Stimulated activated CD4-positive, alpha-beta T cell treated with anti-CD3 and anti-CD28 coated beads, Interleukin-4, amount 100 ng/mL, for 48 hours (primary cell): ENCODE data around the gene BIRC3.
"Not testable (repeated sequence)": the region's sequence is repeated elsewhere in the genome, so short reads cannot be mapped to it uniquely, and the experiment has no call there.

ENCODE experiments used
- DNase-seq, 2 donors: peaks; one replicate each; pipeline ENCODE4 v3.0.0-alpha.2; 2020; ENCODE audit warnings: low read depth in 2 of 2

The BIRC3 gene

DNA sequence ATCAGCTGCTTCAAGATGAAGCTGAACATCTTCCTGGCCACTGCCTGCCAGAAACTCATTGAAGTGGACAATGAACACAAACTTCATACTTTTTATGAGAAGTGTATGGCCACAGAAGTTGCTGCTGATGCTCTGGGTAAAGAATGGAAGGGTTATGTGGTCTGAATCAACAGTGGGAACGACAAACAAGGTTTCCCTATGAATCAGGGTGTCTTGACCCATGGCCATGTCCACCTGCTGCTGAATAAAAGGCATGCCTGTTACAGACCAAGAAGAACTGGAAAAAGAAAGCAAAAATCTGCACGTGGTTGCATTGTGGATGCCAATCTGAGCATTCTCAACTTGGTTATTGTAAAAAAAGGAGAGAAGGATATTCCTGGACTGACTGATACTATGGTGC is 22.2 kb upstream of the BIRC3 start:
- no peak for DNase-seq

DNA sequence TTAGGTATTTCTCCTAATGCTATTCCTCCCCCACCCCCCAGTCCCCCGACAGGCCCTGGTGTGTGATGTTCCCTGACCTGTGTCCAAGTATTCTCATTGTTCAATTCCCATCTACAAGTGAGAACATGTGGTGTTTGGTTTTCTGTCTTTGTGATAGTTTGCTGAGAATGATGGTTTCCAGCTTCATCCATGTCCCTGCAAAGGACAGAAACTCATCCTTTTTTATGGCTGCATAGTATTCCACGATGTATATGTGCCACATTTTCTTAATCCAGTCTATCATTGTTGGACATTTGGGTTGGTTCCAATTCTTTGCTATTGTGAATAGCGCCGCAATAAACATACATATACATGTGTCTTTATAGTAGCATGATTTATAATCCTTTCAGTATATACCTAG is 20.5 kb upstream of the BIRC3 start:
- not testable (repeated sequence) for DNase-seq

DNA sequence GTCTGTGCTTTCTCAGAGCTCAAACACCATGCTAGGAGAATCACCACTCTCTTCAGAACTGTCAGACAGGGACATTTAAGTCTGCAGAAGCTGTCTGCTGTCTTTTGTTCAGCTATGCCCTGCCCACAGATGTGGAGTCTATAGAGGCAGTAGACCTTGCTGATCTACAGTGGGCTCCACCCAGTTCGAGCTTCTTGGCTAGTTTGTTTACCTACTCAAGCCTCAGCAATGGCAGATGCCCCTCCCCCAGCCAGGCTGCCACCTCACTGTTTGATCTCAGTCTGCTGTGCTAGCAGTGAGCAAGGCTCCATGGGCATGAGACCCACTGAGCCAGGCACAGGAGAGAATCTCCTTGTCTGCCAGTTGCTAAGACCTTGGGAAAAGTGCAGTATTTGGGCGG is 16.4 kb upstream of the BIRC3 start:
- not testable (repeated sequence) for DNase-seq

DNA sequence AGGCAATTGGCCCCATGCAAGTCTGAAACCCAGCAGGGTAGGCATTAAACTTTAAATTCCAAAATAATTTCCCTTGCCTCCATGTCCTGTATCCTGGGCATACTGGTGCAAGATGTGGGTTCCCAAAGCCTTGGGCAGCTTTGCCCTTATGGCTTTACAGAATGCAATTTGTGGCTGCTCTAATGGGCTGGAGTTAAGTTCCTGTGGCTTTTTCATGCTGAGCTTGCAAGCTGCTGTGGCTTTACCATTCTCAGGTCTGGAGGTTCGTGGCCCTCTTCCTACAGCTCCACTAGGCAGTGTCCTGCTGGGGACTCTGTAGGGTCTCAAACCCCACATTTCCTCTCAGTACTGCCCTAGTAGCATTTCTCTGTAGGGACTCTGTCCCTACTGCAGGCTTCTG is 15.0 kb upstream of the BIRC3 start:
- DNase-seq = no peak

DNA sequence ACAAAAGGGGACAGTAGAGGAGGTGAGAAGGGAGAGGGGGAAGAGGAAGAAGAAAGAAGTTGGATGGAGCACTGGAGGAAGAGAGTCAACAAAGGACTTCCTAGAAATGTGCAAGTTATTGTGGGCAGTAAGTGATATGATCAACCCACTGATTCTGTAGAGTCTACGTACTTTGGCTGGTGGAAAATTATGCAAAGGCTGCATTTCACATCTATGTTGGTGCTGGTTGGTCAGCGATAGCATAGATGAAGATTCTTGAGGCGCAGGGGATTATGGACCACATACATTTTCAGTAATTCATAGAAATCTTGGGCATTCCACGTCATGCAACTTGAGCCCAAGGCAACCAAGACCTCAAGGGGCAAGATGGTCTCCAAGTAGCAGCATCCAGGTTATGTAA is 12.6 kb upstream of the BIRC3 start:
- DNase-seq = no peak

DNA sequence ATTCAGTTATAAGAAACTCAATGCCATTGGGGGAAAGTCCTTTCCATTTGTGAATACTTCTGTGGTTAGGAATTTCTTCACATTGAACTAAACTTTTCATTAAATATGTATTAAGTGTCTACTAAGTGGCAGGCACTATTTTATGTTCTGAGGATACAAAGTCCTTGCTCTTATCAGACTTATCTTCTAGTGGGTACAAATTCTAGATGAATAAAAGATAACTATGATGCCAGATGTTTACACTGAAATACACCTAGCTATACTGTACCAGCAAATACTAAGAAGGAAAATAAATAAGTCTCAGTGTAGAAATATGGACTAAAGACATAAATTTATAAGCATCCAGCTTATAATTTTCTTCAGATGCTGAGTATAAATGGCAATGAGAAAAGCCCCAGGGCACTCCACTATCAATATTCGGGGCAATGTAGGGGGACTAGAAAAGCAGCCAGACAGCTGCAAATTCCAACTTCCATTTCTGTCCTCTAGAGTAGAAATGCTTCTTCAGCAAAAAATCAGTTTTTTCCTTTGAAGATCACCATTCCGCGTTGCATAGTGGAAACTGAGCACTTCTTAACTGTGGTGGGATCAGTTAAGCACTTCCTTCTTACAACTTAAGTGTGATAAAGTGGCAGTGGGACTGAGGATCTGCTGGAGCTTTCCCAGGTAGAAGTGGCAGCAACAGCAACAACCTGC is 11.8 kb upstream of the BIRC3 start:
- DNase-seq = no peak

DNA sequence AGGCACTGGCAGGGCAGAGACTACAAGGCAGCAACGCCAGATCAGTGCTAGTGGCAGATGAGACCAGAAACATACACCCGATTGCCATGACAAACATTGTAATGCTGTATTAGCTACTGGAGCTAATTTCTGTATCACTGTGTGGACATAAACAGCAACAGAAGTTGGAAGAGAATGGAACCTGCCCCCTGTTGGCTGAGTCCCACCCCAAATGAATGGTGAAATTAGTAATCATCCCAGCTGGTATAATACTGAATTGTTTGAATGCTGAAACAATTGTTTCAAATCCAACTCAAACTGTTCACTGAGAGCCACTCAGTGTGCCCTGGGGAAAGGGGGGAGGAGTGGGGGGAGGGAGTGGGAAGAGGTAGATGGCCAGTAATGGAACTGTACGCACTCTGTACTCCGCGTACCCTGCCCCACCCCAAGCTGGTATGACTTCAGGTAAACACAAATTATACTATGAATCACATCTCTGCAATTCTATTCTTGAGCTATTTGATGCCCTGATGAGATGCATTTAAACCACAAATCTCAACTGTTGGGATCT is 11.2 kb upstream of the BIRC3 start:
- DNase-seq = no peak

DNA sequence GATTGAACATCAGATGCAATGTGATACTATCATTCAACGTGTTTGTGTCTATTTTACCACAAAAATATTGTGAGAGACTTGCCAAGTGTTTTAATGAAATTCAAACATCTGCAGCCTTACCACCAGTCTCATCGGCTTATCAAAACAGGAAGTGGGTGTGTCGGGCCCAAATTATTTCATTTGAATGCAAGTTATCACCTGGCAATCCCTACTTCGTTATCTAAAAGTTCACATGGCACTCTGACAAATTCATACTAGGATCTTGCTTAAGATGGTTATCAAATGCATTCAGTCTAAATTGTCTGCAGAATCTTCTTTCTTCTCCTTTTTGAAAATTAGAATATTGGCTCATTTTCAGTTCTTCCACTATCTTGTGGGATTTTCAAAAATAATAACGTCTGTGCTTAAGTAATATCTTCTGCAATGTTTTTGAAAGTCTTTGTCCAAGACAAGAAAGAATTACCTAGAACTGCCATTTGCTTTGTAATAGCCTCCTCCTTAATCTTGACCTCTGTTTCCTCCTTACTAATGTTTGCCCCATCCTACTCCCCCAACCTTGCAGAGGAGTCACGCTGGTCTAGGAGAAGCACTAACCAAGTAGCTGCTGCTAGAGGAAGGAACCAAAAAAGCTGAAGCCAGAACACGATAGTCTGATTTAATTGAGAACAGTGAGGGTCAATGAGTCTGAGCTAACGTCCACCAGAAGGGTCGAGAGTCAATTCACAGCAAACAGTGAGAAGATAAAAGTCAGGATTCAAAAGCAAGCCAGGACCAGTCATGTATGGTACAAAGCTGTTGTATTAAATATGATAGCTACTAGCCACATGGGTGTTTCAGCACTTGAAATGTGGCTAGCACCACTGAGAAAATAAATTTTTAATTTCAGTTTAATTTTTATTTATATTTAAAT is 10.2 kb upstream of the BIRC3 start:
- DNase-seq = no peak

DNA sequence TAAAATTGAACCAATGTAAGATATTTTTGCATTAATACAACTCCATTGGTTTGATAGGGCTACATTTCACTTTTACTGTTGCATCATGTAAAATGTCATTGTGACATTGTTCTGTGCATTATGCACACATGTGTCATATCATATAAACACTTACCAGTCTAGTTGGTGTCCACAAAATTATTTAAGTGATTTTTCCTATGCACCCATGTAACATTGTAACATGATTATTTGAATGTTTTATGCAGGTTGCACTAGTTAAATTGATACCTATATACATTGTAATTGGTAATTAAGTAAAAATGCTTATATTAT is 9.6 kb upstream of the BIRC3 start:
- DNase-seq = no peak

DNA sequence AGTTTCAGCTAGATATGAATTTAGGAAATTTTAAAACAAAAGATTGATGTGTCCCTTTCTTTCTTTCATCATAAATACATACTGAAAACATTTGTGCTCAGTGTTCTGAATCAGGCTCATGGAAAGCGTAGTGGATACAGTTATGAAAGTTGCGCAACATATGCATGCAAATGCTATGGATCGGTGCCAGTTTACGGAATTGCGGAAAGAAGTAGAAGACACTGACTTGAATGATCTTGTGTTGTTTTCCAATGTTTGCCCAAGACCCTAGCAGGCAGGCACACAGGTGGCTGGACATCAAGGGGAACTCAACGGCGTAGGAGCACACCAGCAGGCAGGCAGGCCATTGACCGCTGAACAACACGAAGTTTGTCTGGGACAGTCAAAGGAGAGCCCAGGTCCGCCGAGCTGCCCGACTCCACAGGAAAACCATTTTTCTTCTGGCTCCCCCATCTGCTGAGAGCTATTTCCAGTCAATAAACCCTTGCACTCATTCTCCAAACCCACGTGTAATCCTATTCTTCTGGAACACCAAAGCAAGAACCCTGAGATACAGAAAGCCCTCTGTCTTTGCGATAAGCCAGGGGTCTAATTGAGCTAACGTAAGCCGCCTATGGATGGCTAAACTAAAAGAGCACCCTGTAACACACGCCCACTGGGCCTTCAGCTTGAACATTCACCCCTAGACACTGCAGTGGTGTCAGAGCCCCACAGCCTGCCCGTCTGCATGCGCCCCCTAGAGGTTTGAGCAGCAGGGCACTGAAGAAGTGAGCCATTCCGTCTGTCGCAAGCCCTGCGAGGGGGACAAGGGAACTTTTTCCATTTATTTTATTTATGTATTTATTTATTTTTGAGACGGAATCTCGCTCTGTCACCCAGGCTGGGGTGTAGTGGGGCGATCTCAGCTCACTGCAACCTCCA is 7.4 kb upstream of the BIRC3 start:
- DNase-seq = no peak

DNA sequence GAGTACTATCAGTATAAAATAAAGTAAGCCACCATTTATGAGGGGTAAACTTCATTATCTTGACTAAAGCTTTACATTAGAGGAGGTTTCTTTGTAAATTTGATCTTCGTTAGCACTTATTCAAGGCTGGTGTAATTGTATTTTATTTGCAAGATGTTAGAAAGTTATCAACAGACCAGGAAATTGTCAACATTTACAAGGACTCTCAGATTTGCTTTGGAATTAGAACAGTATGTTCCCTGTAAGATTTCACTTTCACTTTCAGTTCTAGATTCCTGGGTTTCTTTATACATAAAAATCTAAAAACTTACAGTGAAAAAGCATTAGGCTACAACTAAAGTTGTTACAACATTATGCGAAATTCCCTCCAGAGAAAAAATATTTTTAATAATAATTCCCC is 4.6 kb upstream of the BIRC3 start:
- DNase-seq = no peak

DNA sequence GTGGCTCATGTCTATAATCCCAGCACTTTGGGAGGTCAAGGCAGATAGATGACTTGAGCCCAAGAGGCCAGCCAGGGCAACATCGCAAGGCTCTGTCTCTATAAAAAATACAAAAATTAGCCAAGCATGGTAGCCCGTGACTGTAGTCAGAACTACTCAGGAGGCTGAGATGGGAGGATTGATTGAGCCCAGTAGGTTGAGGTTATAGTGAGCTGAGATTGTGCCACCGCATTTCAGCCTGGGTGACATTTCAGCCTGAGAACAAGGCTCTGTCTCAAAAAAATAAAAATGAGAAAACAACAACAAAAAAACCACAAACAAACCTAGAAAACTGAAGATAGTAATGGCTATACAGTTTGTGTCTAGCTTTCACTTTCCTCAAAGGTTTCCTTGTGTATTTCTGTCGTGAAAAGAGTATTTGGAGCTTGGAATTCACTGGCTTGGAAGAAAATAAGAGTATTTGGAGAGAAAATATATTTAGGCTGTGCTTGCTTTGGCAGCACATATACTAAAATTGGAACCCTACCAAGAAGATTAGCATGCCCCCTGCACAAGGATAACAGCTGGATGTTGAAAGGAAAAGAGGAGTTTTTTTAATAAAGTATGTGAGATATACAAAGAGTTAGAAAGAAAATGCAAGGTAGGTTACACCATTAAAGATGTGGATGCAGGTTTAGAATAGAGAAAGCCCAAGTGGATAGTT is 3.9 kb upstream of the BIRC3 start:
- no peak for DNase-seq

DNA sequence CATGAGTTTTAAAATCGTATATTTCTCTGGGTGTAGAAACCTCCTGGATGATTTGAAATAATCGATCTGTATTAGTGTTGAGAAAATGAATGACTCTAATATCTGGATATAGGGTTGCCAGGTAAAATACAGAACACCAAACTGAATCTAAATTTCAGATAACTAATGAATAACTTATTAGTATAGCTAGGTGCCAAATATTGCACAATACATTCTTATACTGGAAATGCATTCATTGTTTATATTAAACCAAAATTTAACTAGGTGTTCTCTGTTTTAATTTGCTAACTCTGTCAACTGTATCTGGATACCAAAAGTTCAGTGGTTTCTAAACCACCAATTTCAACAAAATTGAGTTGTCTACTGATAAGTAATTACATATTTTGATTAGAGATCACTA is 2.5 kb upstream of the BIRC3 start:
- no peak for DNase-seq

DNA sequence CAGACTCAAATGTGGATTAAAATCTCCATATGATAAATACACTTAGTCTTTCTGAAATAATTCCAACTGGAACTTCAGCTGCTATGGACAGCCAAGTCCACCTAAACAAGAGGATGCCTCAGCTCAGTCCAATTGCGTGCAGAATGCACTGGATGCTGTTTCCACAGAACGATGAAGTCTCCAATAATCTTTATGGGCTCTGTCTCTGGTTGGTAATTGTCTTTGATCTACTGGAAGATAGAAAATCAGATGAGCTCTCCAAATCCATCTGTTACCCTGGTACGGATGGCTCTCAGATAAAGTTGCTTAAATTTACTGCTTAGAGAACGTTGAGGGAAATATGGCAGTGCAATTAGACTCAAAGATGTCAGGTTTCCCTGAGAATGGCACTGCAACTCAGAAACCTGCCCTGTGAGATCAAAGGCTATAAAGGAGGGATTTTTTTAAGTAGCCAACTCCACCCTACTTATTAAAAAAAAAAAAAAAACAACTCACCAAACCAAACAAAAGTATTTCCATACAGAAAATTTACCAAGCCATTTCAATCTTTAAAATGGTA is 859 bp upstream of the BIRC3 start:
- no peak for DNase-seq

DNA sequence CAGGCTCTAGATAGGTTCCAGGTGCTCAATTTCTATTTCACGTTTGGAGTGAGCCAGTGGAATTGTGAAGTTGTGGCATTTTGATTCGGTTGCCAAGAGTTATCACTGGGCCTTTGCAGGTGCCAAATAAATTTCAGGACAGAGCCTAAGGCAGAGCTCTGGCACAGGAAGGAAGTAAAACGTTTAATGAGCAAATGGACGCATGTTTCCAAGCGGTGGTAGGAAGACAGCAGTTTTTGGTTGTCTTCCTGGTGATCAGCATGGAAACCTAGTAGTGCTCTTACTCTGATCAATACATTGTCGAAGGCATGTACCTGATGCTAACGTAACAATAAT is 452 bp downstream of the BIRC3 start:
- no peak for DNase-seq

DNA sequence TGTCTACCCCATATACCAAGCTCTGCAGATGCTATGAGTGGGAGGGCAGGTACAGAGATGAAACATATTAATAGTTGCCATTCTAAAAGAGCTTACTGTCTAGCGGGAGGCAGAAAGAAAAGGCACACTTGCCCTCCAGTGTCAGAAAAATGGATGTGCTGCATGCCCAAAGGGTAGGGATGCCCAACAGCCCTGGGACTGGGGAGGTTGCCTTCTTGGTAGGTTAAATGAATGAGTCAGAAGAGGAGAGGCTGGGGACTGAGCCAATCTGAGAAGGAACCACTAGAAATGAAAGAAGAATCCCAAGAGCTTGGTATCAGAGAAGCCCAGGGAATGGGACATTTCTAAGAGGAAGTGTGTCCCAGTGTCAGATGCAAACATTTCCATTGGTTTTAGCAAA is 1.2 kb downstream of the BIRC3 start:
- DNase-seq = peak; percentile 37 to 56

DNA sequence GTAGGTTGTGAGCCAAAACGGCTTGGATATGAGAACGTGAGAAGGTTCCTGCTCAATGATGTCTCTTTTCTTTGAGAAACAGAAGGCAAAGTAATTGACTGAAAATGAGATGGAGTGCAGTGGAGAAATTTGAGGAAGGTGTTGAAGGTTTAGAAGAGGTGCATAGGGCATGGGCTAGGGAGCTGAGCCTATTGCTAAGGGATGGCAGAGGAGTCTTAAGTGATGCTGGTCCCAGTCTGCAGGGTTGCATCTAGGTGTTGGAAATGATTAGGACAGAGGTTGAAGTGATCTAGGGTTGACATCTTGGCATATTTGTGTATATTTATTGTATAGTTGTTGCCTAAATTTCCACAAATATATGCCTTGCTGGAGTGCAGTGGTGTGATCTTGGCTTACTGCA is 2.3 kb downstream of the BIRC3 start:
- no peak for DNase-seq

DNA sequence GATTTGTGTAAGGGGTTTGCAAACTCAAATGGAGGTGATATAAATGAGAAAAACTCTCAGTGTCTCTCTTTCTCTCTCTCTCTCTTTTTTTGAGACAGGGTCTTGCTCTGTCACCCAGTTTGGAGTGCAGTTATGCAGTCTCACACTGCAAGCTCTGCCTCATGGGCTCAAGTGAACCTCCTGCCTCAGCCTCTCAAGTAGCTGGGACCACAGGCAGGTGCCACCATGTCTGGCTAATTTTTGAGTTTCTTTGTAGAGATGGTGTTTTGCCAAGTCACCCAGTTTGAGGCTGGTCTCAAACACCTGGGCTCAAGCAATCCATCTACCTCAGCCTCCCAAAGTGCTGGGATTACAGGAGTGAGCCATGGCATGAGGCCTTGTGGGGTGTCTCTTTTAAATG is 2.9 kb downstream of the BIRC3 start:
- DNase-seq = no peak

DNA sequence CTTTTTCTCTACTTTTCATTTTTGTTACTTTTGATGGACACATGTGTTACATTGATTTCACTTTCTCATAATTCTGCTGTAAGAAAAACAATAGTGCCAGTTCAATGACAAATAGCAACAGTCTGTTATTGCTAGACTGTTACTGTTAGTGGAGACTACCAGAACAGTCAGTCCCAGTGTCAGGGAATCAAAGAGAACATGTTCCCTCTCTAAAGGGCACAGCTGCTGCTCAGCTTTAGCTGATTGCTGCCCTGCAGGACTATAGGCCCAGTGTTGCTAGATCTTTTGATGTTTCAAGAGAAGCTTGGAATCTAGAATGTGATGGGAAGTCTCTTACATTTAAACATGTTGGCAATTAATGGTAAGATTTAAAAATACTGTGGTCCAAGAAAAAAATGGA is 3.4 kb downstream of the BIRC3 start:
- DNase-seq = no peak

DNA sequence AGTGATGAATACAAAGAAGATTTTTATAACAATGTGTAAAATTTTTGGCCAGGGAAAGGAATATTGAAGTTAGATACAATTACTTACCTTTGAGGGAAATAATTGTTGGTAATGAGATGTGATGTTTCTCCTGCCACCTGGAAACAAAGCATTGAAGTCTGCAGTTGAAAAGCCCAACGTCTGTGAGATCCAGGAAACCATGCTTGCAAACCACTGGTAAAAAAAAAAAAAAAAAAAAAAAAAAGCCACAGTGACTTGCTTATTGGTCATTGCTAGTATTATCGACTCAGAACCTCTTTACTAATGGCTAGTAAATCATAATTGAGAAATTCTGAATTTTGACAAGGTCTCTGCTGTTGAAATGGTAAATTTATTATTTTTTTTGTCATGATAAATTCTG is 5.3 kb downstream of the BIRC3 start:
- no peak for DNase-seq

DNA sequence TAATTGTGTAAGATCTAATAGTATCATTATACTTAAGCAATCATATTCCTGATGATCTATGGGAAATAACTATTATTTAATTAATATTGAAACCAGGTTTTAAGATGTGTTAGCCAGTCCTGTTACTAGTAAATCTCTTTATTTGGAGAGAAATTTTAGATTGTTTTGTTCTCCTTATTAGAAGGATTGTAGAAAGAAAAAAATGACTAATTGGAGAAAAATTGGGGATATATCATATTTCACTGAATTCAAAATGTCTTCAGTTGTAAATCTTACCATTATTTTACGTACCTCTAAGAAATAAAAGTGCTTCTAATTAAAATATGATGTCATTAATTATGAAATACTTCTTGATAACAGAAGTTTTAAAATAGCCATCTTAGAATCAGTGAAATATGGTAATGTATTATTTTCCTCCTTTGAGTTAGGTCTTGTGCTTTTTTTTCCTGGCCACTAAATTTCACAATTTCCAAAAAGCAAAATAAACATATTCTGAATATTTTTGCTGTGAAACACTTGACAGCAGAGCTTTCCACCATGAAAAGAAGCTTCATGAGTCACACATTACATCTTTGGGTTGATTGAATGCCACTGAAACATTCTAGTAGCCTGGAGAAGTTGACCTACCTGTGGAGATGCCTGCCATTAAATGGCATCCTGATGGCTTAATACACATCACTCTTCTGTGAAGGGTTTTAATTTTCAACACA is 6.4 kb downstream of the BIRC3 start:
- no peak for DNase-seq
